GM10248 (cell line): ENCODE results near the gene LMBR1.

Experiments used
- CTCF ChIA-PET: fragments of 300-600 bp; sonication (Branson Sonifier 250); formaldehyde crosslinking; extraction: SDS; loops from one replicate; lab custom pipeline; 2021; ENCODE audit warnings: antibody characterized with exemption; lab: Yijun Ruan, JAX
- POLR2A ChIA-PET: fragments of 350-650 bp; sonication (Branson Sonifier 250); formaldehyde crosslinking; extraction: SDS; loops from one replicate; lab custom pipeline; 2020; ENCODE audit warnings: antibody characterized with exemption; lab: Yijun Ruan, JAX
- DNase-seq: peaks from one replicate; pipeline ENCODE4 v3.0.0; 2012; ENCODE audit errors: extremely low spot score
- CTCF ChIP-seq: IDR thresholded peaks from 2 replicates; pipeline ENCODE4 v1.5.1; 2012; ENCODE audit warnings: mild to moderate bottlenecking, low read depth; ENCODE audit errors: extremely low read depth, missing control alignments, control extremely low read depth

Gene LMBR1

GRCh38 chr7:156634117-156634516, 258.9 kb downstream of the LMBR1 start:
- POLR2A ChIA-PET: interaction anchor here (0.7 kb wide), 1 partner anchor 1601 kb away, joined by 4 read pairs; no protein-coding TSS in a partner anchor
- CTCF ChIA-PET: interaction anchor here (0.7 to 2.0 kb wide), 3 partner anchors 20 to 168 kb away, joined by 3 to 4 read pairs (median 3); no protein-coding TSS in a partner anchor

GRCh38 chr7:156629873-156630272, 263.1 kb downstream of the LMBR1 start:
- ChIA-PET POLR2A (no interaction called here), CTCF (no interaction called here)
- DNase-seq: no peak
- TF ChIP-seq CTCF: no peak

More at GRCh38 chr7:156634117-156634516, 258.9 kb downstream of the LMBR1 start:
- no peak for DNase-seq
- no peak for TF ChIP-seq CTCF

- CTCF ChIA-PET: no interaction called here
- no peak for DNase-seq
- TF ChIP-seq CTCF: no peak
- POLR2A ChIA-PET: no interaction called here
These were observed 264.4 kb downstream of the LMBR1 start for GRCh38 chr7:156628562-156628961.
